Measurements from ENCODE around the gene EEA1. TPM values are rescaled to one million over a fixed set of nuclear protein-coding genes. Genes with fewer than 3 reads are reported as not detected.
"Not testable (repeated sequence)": the region's sequence is repeated elsewhere in the genome, so short reads cannot be mapped to it uniquely, and the experiment has no call there.

The EEA1 gene
- total RNA-seq, 1 donor from 2014 or later, result 45.3 TPM

DNA sequence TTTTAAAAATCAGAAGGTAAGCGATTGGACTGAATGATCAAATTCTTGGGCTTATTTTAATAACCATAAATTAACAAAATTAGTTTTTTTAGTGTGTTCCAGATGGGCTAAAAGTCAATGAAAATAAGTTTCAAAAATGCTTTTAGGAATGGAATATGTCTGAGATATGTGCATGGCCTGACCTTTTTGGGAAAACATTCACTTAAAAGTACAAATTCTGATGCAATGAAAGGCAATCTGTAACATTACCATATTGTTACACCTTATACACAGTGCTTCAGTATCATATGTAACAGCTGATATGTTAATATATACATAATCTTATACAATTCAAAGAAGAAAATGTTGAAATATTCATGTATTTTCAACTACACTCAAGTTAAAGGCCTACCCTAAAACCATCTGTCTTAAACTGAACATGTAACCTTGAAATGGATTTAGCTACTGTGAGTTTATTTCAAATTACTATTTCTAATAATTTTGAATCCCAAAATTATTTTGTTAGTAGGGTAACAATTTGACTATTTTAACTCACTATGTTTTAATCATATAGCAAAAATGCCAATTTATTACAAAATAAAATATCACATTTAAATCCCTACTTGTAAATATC, 84.8 kb downstream of the EEA1 start:
- DNase-seq (ENCODE audit: low spot score) (no peak), ATAC-seq (no peak)
- intact Hi-C loops (cut with DNase I), result no loop called here

- DNase-seq (ENCODE audit: low spot score) (no peak), ATAC-seq (no peak)
Measured at GRCh38 chr12:92829686-92830282, 99.3 kb downstream of the EEA1 start.

GRCh38 chr12:92828565-92828964, 100.5 kb downstream of the EEA1 start:
- intact Hi-C loops (cut with DNase I), result no loop called here
- no peak for DNase-seq (ENCODE audit: low spot score)
- no peak for ATAC-seq

More at GRCh38 chr12:92829686-92830282, 99.3 kb downstream of the EEA1 start:
- intact Hi-C loops (cut with DNase I), result no loop called here

DNA sequence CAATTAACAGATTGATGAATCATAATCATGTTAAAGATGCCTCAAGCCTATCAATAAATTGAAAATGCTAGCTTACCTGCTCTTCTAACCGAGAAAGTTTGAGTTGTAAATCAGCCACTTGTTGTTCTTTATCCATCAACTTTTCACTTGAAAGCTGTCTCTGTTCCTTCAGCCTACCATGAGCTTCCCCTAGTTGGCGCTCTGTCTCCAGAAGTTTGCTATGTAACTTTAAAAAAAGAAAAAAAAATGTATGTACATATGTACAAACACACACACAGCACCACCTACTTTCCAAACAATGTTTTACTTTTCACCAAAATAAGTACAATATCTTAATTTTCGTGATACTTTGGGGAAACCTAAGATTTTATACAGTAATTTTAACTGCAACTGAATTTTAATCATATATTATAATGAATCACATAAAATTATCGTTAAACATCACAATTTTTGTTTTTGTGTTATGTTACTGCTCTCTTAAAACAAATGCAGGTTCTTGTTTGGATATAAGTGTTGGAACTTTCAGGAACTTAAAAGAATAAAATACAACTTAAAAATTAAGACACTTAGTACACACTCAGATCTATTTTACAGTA, 101.2 kb downstream of the EEA1 start:
- intact Hi-C loops (cut with DNase I), result no loop called here
- DNase-seq (ENCODE audit: low spot score) (no peak), ATAC-seq (no peak)

- intact Hi-C loops (cut with DNase I), result no loop called here
- DNase-seq (ENCODE audit: low spot score) (no peak), ATAC-seq (no peak)
Measured at GRCh38 chr12:92821142-92821541, 108.0 kb downstream of the EEA1 start.

- ATAC-seq (no peak), DNase-seq (ENCODE audit: low spot score) (no peak)
- intact Hi-C loops (cut with DNase I), result no loop called here
Measured at GRCh38 chr12:92814584-92814983, 114.5 kb downstream of the EEA1 start.

GRCh38 chr12:92810370-92810769, 118.7 kb downstream of the EEA1 start:
- intact Hi-C loops (cut with DNase I), result no loop called here
- ATAC-seq, result no peak

DNA sequence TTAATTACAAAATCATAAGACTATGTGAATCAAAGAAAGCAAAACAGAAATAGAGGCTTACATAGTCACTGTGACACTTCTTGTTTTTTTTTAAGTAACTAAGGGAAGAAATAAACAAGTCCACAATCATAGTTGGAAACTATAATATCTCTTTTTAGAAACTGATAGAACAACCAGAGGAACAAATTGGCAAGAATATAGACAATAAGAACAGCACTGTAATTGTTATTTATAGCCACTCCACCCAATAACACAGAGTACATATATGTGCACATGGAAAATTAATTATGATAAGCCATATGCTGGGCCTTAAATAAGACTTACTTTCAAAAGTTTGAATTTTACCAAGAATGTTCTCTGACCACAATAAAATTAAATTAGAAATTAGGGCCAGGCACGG, 125.2 kb downstream of the EEA1 start:
- intact Hi-C loops (cut with DNase I), result no loop called here
- DNase-seq (ENCODE audit: low spot score), result no peak
- ATAC-seq, result no peak

More at GRCh38 chr12:92810370-92810769, 118.7 kb downstream of the EEA1 start:
- no peak for DNase-seq (ENCODE audit: low spot score)

GRCh38 chr12:92802906-92803305, 126.2 kb downstream of the EEA1 start:
- intact Hi-C loops (cut with DNase I), result no loop called here
- ATAC-seq (no peak), DNase-seq (ENCODE audit: low spot score) (no peak)

DNA sequence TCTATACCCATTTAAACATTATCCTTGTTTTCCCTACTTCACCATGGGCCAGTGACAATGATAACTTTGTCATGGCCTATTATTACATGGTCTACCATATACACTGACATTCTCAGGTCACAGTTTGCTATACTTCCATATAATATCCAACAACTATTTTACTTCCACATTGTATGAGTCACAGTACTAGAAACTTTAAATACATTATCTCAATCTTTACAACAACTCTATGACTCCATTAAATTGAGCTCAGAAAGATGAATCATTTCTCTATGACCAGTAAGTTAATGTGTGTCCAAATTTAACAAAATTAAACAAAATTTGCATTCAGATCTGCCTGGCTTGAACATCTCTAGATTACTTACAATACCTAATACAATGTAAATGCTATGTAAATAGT, 132.4 kb downstream of the EEA1 start:
- no peak for ATAC-seq
- intact Hi-C loops (cut with DNase I), result no loop called here
- no peak for DNase-seq (ENCODE audit: low spot score)

- ATAC-seq (no peak), DNase-seq (ENCODE audit: low spot score) (no peak)
- intact Hi-C loops (cut with DNase I), result no loop called here
Measured at GRCh38 chr12:92794814-92795213, 134.3 kb downstream of the EEA1 start.

DNA sequence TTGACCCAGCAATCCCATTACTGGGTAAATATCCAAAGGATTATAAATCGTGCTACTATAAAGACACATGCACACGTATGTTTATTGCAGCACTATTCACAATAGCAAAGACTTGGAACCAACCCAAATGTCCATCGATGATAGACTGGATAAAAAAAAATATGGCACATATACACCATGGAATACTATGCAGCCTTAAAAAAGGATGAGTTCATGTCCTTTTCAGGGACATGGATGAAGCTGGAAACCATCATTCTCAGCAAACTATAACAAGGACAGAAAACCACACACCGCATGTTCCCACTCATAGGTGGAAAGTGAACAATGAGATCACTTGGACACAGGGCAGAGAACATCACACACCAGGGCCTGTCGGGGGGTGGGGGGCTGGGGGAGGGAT, 134.7 kb downstream of the EEA1 start:
- ATAC-seq; DNase-seq (ENCODE audit: low spot score); intact Hi-C loops (cut with DNase I): not testable (repeated sequence)

DNA sequence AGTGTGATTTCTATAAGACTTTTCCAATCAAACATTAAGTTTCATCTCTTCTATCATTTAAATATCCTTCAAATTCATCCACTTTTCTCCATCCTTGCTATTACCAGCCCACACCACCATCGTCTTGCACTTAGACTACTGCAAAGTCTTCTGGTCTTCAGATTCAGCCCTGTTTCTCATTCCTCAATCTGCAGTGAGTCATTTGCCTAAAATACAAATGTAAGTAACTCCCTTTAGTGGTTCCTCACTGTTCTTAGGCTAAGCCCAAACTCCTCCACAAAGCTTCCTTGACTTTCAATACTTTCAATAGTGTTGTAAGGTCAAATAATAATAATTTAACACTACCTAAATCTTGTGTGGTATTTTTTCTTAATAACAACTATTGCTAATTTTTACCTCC, 143.1 kb downstream of the EEA1 start:
- intact Hi-C loops (cut with DNase I), result no loop called here
- ATAC-seq (peak; percentile 51), DNase-seq (ENCODE audit: low spot score) (no peak)

GRCh38 chr12:92785563-92785950, 143.5 kb downstream of the EEA1 start:
- ATAC-seq (peak; percentile 47), DNase-seq (ENCODE audit: low spot score) (no peak)
- intact Hi-C loops (cut with DNase I), result no loop called here

- no peak for DNase-seq (ENCODE audit: low spot score)
- intact Hi-C loops (cut with DNase I), result no loop called here
- peak; percentile 92 for ATAC-seq
Measured at GRCh38 chr12:92784797-92785562, 144.1 kb downstream of the EEA1 start.

DNA sequence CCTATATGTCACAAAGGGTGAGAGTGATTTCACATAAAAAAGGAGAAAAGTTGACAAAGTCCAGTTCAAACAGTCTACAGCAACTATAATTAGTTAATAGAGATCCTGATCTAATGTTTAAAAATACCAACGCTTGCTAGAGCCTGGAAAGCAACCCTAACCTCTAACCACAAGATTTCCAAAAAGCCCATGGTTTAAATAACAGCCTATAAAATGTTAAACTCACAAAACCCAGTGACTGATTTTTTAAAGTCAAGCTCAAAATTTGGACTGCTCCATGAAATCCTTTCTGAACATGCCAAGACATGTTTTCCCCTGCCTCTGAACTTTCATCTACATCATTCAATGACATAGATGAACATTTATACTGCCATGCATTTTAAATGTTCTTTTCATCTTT, 144.7 kb downstream of the EEA1 start:
- ATAC-seq (no peak), DNase-seq (ENCODE audit: low spot score) (no peak)
- intact Hi-C loops (cut with DNase I), result no loop called here

GRCh38 chr12:92779902-92780301, 149.2 kb downstream of the EEA1 start:
- ATAC-seq, result peak; percentile 42
- DNase-seq (ENCODE audit: low spot score), result no peak
- intact Hi-C loops (cut with DNase I), result no loop called here

GRCh38 chr12:92778525-92778924, 150.6 kb downstream of the EEA1 start:
- intact Hi-C loops (cut with DNase I), result no loop called here
- ATAC-seq (no peak), DNase-seq (ENCODE audit: low spot score) (no peak)

DNA sequence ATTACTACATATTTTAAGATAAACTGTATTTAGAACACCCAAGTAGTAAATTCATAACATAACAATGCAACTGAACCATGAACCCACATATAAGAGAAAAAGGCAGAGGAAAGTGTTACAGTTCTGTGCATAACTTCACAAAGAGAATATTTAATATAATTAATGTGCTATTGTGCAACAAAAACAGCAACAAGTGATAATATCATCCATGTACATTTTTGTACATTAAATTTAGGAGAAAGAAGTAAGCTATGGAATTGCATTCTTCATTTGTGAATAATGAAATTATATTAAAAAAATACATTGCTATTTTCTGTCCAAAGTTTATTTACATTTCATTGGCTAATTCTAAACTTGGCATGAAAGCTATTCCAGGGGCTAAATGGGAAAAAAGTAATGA, 153.7 kb downstream of the EEA1 start:
- DNase-seq (ENCODE audit: low spot score), result no peak
- intact Hi-C loops (cut with DNase I), result no loop called here
- ATAC-seq, result no peak

GRCh38 chr12:92771001-92771400, 158.1 kb downstream of the EEA1 start:
- intact Hi-C loops (cut with DNase I), result no loop called here
- no peak for ATAC-seq
- DNase-seq (ENCODE audit: low spot score), result no peak
